ENCODE data around the gene GRK4. TPM values are rescaled to one million over a fixed set of nuclear protein-coding genes. Genes with fewer than 3 reads are reported as not detected.

Gene GRK4
- total RNA-seq, 1 experiment from 2014 or later: 4.2 TPM

GRCh38 chr4:3021127-3021526, 57.8 kb downstream of the GRK4 start:
- DNase-seq (ENCODE audit: low read depth, low spot score) (no peak), ATAC-seq (no peak)
- no peaks in the 10 kb centered on the region for H4K20me1 ChIP-seq (ENCODE audit: insufficient read depth)
- POLR2A ChIA-PET: no interaction called here
- H3K27ac ChIP-seq (ENCODE audit: low read depth, low read length): no peak overlapping the region
- peaks cover 4 to 5% of the 10 kb centered on the region in 2 experiments; a peak in 1 of 4 replicates for H3K9me3 ChIP-seq (ENCODE audit: control insufficient read depth in 1 of 2, insufficient read depth in 1 of 2, low read depth in 1 of 2, low read length in 2 of 2)
- no peak for TF ChIP-seq REST (IDR thresholded peaks at IDR 0.05; ENCODE audit: low read depth)
- TF ChIP-seq, protein P1, sequence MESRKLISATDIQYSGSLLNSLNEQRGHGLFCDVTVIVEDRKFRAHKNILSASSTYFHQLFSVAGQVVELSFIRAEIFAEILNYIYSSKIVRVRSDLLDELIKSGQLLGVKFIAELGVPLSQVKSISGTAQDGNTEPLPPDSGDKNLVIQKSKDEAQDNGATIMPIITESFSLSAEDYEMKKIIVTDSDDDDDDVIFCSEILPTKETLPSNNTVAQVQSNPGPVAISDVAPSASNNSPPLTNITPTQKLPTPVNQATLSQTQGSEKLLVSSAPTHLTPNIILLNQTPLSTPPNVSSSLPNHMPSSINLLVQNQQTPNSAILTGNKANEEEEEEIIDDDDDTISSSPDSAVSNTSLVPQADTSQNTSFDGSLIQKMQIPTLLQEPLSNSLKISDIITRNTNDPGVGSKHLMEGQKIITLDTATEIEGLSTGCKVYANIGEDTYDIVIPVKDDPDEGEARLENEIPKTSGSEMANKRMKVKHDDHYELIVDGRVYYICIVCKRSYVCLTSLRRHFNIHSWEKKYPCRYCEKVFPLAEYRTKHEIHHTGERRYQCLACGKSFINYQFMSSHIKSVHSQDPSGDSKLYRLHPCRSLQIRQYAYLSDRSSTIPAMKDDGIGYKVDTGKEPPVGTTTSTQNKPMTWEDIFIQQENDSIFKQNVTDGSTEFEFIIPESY (IDR thresholded peaks at IDR 0.05; ENCODE audit: extremely low read depth, insufficient replicate concordance, low read length): no peak
- TF ChIP-seq SIN3A (IDR thresholded peaks at IDR 0.05; ENCODE audit: low read depth): no peak
- TF ChIP-seq ELF1 (IDR thresholded peaks at IDR 0.05; ENCODE audit: borderline replicate concordance, low read depth): no peak
- no peak for TF ChIP-seq JUND (IDR thresholded peaks at IDR 0.05)
- TF ChIP-seq FOSL1 (IDR thresholded peaks at IDR 0.05; ENCODE audit: low read depth): no peak
- TF ChIP-seq RAD21 (IDR thresholded peaks at IDR 0.05; ENCODE audit: low read depth): no peak
- TF ChIP-seq, protein P2, sequence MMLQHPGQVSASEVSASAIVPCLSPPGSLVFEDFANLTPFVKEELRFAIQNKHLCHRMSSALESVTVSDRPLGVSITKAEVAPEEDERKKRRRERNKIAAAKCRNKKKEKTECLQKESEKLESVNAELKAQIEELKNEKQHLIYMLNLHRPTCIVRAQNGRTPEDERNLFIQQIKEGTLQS (IDR thresholded peaks at IDR 0.05): no peak
- no peak for TF ChIP-seq TCF7L2 (IDR thresholded peaks at IDR 0.05; ENCODE audit: borderline replicate concordance, extremely low read depth, insufficient read depth, insufficient read length)
- no peak for TF ChIP-seq POLR2AphosphoS5 (IDR thresholded peaks at IDR 0.05; ENCODE audit: low read depth, low read length)
- TF ChIP-seq EZH2 (IDR thresholded peaks at IDR 0.05): no peak
- TF ChIP-seq CEBPB (IDR thresholded peaks at IDR 0.05; ENCODE audit: low read depth): no peak
- no peak for TF ChIP-seq EZH2phosphoT487 (IDR thresholded peaks at IDR 0.05; ENCODE audit: borderline replicate concordance)
- no peak for TF ChIP-seq EGR1 (IDR thresholded peaks at IDR 0.05; ENCODE audit: low read depth)
- TF ChIP-seq POLR2A (IDR thresholded peaks at IDR 0.05; ENCODE audit: borderline replicate concordance, extremely low read depth, insufficient read depth, insufficient read length): no peak
- no peak for TF ChIP-seq ZFX (IDR thresholded peaks at IDR 0.05)
- no peaks in the 10 kb centered on the region for H3K79me2 ChIP-seq (ENCODE audit: insufficient read depth, low read length)
- H3K4me1 ChIP-seq (ENCODE audit: control insufficient read depth in 1 of 2, insufficient read depth in 2 of 2, low read length in 2 of 2): no peaks in the 10 kb centered on the region
- H3K27me3 ChIP-seq (ENCODE audit: insufficient read depth, low read length): no peaks in the 10 kb centered on the region
- H3K9me2 ChIP-seq (ENCODE audit: insufficient read depth): no peaks in the 10 kb centered on the region
- no peak overlapping the region for H3K9ac ChIP-seq (ENCODE audit: low read length)
- CTCF ChIA-PET: no interaction called here
- intact Hi-C loops (cut with micrococcal nuclease): no loop called here
- H3K36me3 ChIP-seq (ENCODE audit: control insufficient read depth in 1 of 2, insufficient read depth in 2 of 2, low read length in 2 of 2): no peaks in the 10 kb centered on the region
- RAD21 ChIA-PET (ENCODE audit: low non-redundant PET in 1 of 2, low total read pairs in 2 of 2, uncharacterized antibody in 2 of 2, unreplicated experiment in 2 of 2): no interaction called here
- no TSS peak for BruUV-seq (replicated peaks)
- H2AFZ ChIP-seq (ENCODE audit: low read depth, low read length, poor library complexity, severe bottlenecking): no peak overlapping the region
- no peak overlapping the region for H3K4me2 ChIP-seq (ENCODE audit: low read length)
- H3K4me3 ChIP-seq (replicated peaks in 1 of 2; ENCODE audit: low read depth in 1 of 2, low read length in 2 of 2): no peak overlapping the region
